GM19240 (cell line): Measurements from ENCODE around the gene RAG1.
"Not testable (repeated sequence)": the region's sequence is repeated elsewhere in the genome, so short reads cannot be mapped to it uniquely, and the experiment has no call there.

Source experiments
- DNase-seq: peaks from one replicate; pipeline ENCODE4 v3.0.0; 2011; ENCODE audit warnings: low spot score; ENCODE audit not compliant: insufficient read length

Gene RAG1

GRCh38 chr11:36567694-36568093 lies at the start of gene RAG1:
Gene RAG1 (plus strand): TSS chr11:36568007. CDS start chr11:36573305, 5,298 bp downstream.
- DNase-seq, result no peak

GRCh38 chr11:36530840-36531239 lies 37.0 kb upstream of the RAG1 start:
- DNase-seq, result no peak

- DNase-seq, result no peak
These were observed 34.7 kb upstream of the RAG1 start for GRCh38 chr11:36532941-36533601.

GRCh38 chr11:36534276-36534840 lies 33.4 kb upstream of the RAG1 start:
- no peak for DNase-seq

- no peak for DNase-seq
These were observed 26.8 kb upstream of the RAG1 start for GRCh38 chr11:36540998-36541397.

- no peak for DNase-seq
These were observed 17.3 kb upstream of the RAG1 start for GRCh38 chr11:36550385-36551115.

- not testable (repeated sequence) for DNase-seq
These were observed 10.4 kb upstream of the RAG1 start for GRCh38 chr11:36557390-36557789.

- DNase-seq, result no peak
These were observed 9.8 kb upstream of the RAG1 start for GRCh38 chr11:36557991-36558390.

- no peak for DNase-seq
These were observed 9.0 kb upstream of the RAG1 start for GRCh38 chr11:36558571-36559413.

GRCh38 chr11:36564376-36565030 lies 3.3 kb upstream of the RAG1 start:
- DNase-seq, result peak; percentile 8

GRCh38 chr11:36565031-36565610 lies 2.7 kb upstream of the RAG1 start:
- no peak for DNase-seq

GRCh38 chr11:36566407-36567053 lies 1.3 kb upstream of the RAG1 start:
- DNase-seq, result no peak

GRCh38 chr11:36569095-36569494 lies 1.3 kb downstream of the RAG1 start:
- DNase-seq, result no peak

- no peak for DNase-seq
These were observed 6.7 kb downstream of the RAG1 start for GRCh38 chr11:36574486-36574885.

GRCh38 chr11:36577373-36577772 lies 9.6 kb downstream of the RAG1 start:
- no peak for DNase-seq

- DNase-seq, result no peak
These were observed 10.1 kb downstream of the RAG1 start for GRCh38 chr11:36577859-36578258.

GRCh38 chr11:36578458-36578857 lies 10.7 kb downstream of the RAG1 start:
- no peak for DNase-seq

GRCh38 chr11:36581536-36581935 lies 13.7 kb downstream of the RAG1 start:
- DNase-seq, result no peak

GRCh38 chr11:36583667-36584066 lies 15.9 kb downstream of the RAG1 start:
- no peak for DNase-seq

GRCh38 chr11:36586543-36586942 lies 18.7 kb downstream of the RAG1 start:
- DNase-seq, result no peak
